ENCODE measurements around the gene TNRC6B.

The TNRC6B gene

GRCh38 chr22:40276996-40277823, 99.5 kb downstream of the TNRC6B start:
- H3K4me1 ChIP-seq (ENCODE audit: low read length), result no peaks in the 10 kb centered on the region
- no peaks in the 10 kb centered on the region for H3K27me3 ChIP-seq (replicated peaks; ENCODE audit: insufficient read depth, low read length)
- H3K36me3 ChIP-seq (replicated peaks; ENCODE audit: insufficient read depth, low read length), result no peaks in the 10 kb centered on the region
- H2AFZ ChIP-seq (ENCODE audit: low read length), result no peak overlapping the region
- H3K9me3 ChIP-seq (replicated peaks; ENCODE audit: insufficient read depth, low read length), result no peaks in the 10 kb centered on the region
- DNase-seq, result no peak
- no peak overlapping the region for H3K9ac ChIP-seq (ENCODE audit: low read length)
- no peak for TF ChIP-seq CTCF (IDR thresholded peaks at IDR 0.05; ENCODE audit: low read length)
- TF ChIP-seq EZH2 (optimal IDR thresholded peaks at IDR 0.05; ENCODE audit: low read depth, low read length), result no peak
- no peak for TF ChIP-seq EZH2phosphoT487 (IDR thresholded peaks at IDR 0.05; ENCODE audit: low read length)
- H4K20me1 ChIP-seq (ENCODE audit: insufficient read depth, low read length), result no peaks in the 10 kb centered on the region; the same call in 1 of the 2 replicates
- peak overlapping the region; percentile 3; the same call in 1 of the 2 replicates for H3K4me3 ChIP-seq (ENCODE audit: low read length)
- no peaks in the 10 kb centered on the region for H3K9me2 ChIP-seq (replicated peaks; ENCODE audit: insufficient read depth, low read length)
- H3F3A ChIP-seq (ENCODE audit: insufficient read depth, low read length), result peaks cover 4% of the 10 kb centered on the region; the same call in 1 of the 2 replicates
- no peaks in the 10 kb centered on the region for H3K79me2 ChIP-seq (ENCODE audit: low read length)
- peak overlapping the region; percentile 55 for H3K4me2 ChIP-seq (ENCODE audit: low read depth, low read length)
- H3K27ac ChIP-seq (ENCODE audit: low read length), result no peak overlapping the region

GRCh38 chr22:40279017-40279416, 101.3 kb downstream of the TNRC6B start:
- Histone ChIP-seq H3K9me3 (replicated peaks; ENCODE audit: insufficient read depth, low read length) (no peaks in the 10 kb centered on the region), H3F3A (ENCODE audit: insufficient read depth, low read length) (peaks cover 4% of the 10 kb centered on the region; the same call in 1 of the 2 replicates), H2AFZ (ENCODE audit: low read length) (no peak overlapping the region), H3K4me1 (ENCODE audit: low read length) (no peaks in the 10 kb centered on the region), H3K79me2 (ENCODE audit: low read length) (no peaks in the 10 kb centered on the region), H3K27me3 (replicated peaks; ENCODE audit: insufficient read depth, low read length) (no peaks in the 10 kb centered on the region), H3K9me2 (replicated peaks; ENCODE audit: insufficient read depth, low read length) (no peaks in the 10 kb centered on the region), H3K27ac (ENCODE audit: low read length) (no peak overlapping the region), H3K4me2 (ENCODE audit: low read depth, low read length) (no peak overlapping the region), H4K20me1 (ENCODE audit: insufficient read depth, low read length) (no peaks in the 10 kb centered on the region; the same call in 1 of the 2 replicates), H3K36me3 (replicated peaks; ENCODE audit: insufficient read depth, low read length) (no peaks in the 10 kb centered on the region), H3K4me3 (ENCODE audit: low read length) (no peak overlapping the region), H3K9ac (ENCODE audit: low read length) (no peak overlapping the region)
- no peak for TF ChIP-seq CTCF (IDR thresholded peaks at IDR 0.05; ENCODE audit: low read length)
- no peak for TF ChIP-seq EZH2 (optimal IDR thresholded peaks at IDR 0.05; ENCODE audit: low read depth, low read length)
- no peak for TF ChIP-seq EZH2phosphoT487 (IDR thresholded peaks at IDR 0.05; ENCODE audit: low read length)
- no peak for DNase-seq

GRCh38 chr22:40281717-40282116, 104.0 kb downstream of the TNRC6B start:
- no peaks in the 10 kb centered on the region; the same call in 1 of the 2 replicates for H4K20me1 ChIP-seq (ENCODE audit: insufficient read depth, low read length)
- H3K9me3 ChIP-seq (replicated peaks; ENCODE audit: insufficient read depth, low read length), result no peaks in the 10 kb centered on the region
- peaks cover 4% of the 10 kb centered on the region; the same call in 1 of the 2 replicates for H3F3A ChIP-seq (ENCODE audit: insufficient read depth, low read length)
- no peaks in the 10 kb centered on the region for H3K9me2 ChIP-seq (replicated peaks; ENCODE audit: insufficient read depth, low read length)
- no peak for TF ChIP-seq EZH2 (optimal IDR thresholded peaks at IDR 0.05; ENCODE audit: low read depth, low read length)
- no peak for TF ChIP-seq EZH2phosphoT487 (IDR thresholded peaks at IDR 0.05; ENCODE audit: low read length)
- no peak for TF ChIP-seq CTCF (IDR thresholded peaks at IDR 0.05; ENCODE audit: low read length)
- no peaks in the 10 kb centered on the region for H3K79me2 ChIP-seq (ENCODE audit: low read length)
- no peak overlapping the region for H3K4me3 ChIP-seq (ENCODE audit: low read length)
- no peaks in the 10 kb centered on the region for H3K4me1 ChIP-seq (ENCODE audit: low read length)
- no peak overlapping the region for H2AFZ ChIP-seq (ENCODE audit: low read length)
- H3K27me3 ChIP-seq (replicated peaks; ENCODE audit: insufficient read depth, low read length), result no peaks in the 10 kb centered on the region
- no peak overlapping the region for H3K4me2 ChIP-seq (ENCODE audit: low read depth, low read length)
- H3K9ac ChIP-seq (ENCODE audit: low read length), result no peak overlapping the region
- no peak overlapping the region for H3K27ac ChIP-seq (ENCODE audit: low read length)
- DNase-seq, result no peak
- 0 out of 2 replicates have a peak, but pooled peaks cover 4% of the 10 kb centered on the region for H3K36me3 ChIP-seq (replicated peaks; ENCODE audit: insufficient read depth, low read length)
